Peyer's patch (tissue), 4 donors: ENCODE data around the gene PVALEF. TPM values are rescaled to one million over a fixed set of nuclear protein-coding genes. Genes with fewer than 3 reads are reported as not detected.

Experiments
- DNase-seq, 3 donors: peaks; one replicate each; pipeline ENCODE4 v3.0.0-alpha.2; 2017 to 2019
- H3K27ac ChIP-seq, 4 donors: fragments of 200-600 bp; sonication (generic); one replicate each; pipeline ENCODE4 v1.5.1; 2016 to 2019
- H3K27me3 ChIP-seq, 2 donors: fragments of 200-600 bp; sonication (generic); one replicate each; pipeline ENCODE4 v1.5.1; 2019
- H3K36me3 ChIP-seq, 3 donors: fragments of 200-600 bp; sonication (generic); one replicate each; pipeline ENCODE4 v1.5.1; 2016 to 2019
- H3K4me1 ChIP-seq, 4 donors: fragments of 200-600 bp; sonication (generic); one replicate each; pipeline ENCODE4 v1.5.1; 2016 to 2019
- H3K4me3 ChIP-seq, 4 donors: fragments of 200-600 bp; sonication (generic); 1 replicate in 3 of 4; 2 replicates in 1 of 4; pipeline ENCODE4 v1.5.1; 2016 to 2019; ENCODE audit warnings: mild to moderate bottlenecking in 1 of 4
- H3K9me3 ChIP-seq, 4 donors: fragments of 200-600 bp; sonication (generic); one replicate each; pipeline ENCODE4 v1.5.1; 2016 to 2019; ENCODE audit warnings: mild to moderate bottlenecking in 1 of 4
- POLR2A ChIP-seq, 2 donors: fragments of 450-650 bp; IDR thresholded peaks; one replicate each; pipeline ENCODE4 v1.5.1; 2017; ENCODE audit warnings: antibody characterized with exemption in 2 of 2, mild to moderate bottlenecking in 2 of 2, moderate library complexity in 2 of 2
- total RNA-seq, 4 donors: library from RNA; depleted of rRNA; stranded (reverse); fragments of >200 nt; gene quantifications; one replicate each; pipeline ENCODE4 v1.1.0, GENCODE V29; 2016
- TF ChIP-seq, protein P1 (sequence below), 6 experiments: fragments of 450-650 bp in 4 of 6; fragments of 200-600 bp in 2 of 6; sonication (generic) in 1 of 6; IDR thresholded peaks; one replicate each; pipeline ENCODE4 v1.5.1; 2017 to 2019; ENCODE audit warnings: antibody characterized with exemption in 6 of 6, mild to moderate bottlenecking in 3 of 6, moderate library complexity in 1 of 6

PVALEF gene
- total RNA-seq, 4 donors from 2014 or later, result not detected

DNA sequence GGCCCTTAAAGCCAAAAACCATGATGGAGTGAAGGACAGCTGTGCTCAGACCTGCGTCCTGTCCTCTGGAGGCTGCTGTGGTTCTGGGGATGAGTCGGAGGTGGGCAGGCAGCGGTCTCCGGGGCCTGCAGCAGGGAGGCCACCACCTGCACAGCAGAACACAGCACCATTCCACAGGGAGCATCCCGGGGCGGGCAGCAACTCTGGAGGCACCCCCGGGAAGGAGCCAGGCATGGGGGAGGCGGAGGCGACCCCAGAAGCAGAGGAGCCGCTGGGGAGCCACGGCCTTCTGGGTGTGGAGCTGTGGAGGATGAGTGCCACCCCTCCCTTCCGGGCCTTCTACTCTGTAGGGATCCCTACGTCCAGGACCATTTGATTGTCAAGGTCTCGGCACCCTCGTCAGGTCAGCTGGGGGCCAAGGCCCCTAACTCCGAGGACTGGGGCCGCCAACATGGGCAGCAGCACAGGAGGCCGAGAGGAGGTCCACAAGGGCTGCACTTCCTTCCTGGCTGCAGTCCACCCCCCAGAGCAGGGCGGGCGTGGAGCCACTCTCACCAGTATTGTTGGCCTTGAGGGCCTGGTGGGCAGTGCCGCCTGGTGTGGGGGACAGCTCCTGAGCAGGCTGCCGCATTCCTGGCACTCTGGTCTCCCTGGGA is 33.6 kb downstream of the PVALEF start:
- DNase-seq, result no peak
- TF ChIP-seq POLR2A (IDR thresholded peaks at IDR 0.05), result no peak
- TF ChIP-seq, protein P1, sequence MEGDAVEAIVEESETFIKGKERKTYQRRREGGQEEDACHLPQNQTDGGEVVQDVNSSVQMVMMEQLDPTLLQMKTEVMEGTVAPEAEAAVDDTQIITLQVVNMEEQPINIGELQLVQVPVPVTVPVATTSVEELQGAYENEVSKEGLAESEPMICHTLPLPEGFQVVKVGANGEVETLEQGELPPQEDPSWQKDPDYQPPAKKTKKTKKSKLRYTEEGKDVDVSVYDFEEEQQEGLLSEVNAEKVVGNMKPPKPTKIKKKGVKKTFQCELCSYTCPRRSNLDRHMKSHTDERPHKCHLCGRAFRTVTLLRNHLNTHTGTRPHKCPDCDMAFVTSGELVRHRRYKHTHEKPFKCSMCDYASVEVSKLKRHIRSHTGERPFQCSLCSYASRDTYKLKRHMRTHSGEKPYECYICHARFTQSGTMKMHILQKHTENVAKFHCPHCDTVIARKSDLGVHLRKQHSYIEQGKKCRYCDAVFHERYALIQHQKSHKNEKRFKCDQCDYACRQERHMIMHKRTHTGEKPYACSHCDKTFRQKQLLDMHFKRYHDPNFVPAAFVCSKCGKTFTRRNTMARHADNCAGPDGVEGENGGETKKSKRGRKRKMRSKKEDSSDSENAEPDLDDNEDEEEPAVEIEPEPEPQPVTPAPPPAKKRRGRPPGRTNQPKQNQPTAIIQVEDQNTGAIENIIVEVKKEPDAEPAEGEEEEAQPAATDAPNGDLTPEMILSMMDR (IDR thresholded peaks at IDR 0.05), result no peak
- Histone ChIP-seq H3K9me3 (no peaks in the 10 kb centered on the region), H3K36me3 (no peaks in the 10 kb centered on the region), H3K4me3 (no peak overlapping the region), H3K4me1 (no peaks in the 10 kb centered on the region), H3K27me3 (no peaks in the 10 kb centered on the region), H3K27ac (no peak overlapping the region)

DNA sequence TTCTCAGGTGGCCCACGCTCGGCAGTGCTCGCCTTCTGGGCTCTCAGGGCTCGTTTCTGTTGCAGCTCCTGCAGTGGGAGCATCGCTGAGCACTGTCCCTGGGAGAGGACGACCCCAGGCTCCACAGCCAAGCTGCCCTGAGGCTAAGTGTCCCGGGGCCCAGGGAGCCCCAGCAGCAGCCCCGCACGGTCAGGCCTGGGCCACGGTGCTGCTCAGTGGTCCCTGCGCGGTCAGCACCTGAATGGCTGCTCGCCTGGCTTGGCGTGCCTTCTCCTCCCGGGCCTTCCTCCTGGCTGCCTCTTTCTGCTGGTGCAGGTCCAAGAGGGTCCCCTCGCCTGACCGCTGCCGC is 34.1 kb downstream of the PVALEF start:
- Histone ChIP-seq H3K36me3 (no peaks in the 10 kb centered on the region), H3K4me3 (no peak overlapping the region), H3K4me1 (no peaks in the 10 kb centered on the region), H3K27me3 (no peaks in the 10 kb centered on the region), H3K27ac (no peak overlapping the region), H3K9me3 (no peaks in the 10 kb centered on the region)
- no peak for DNase-seq
- TF ChIP-seq POLR2A (IDR thresholded peaks at IDR 0.05), result no peak

DNA sequence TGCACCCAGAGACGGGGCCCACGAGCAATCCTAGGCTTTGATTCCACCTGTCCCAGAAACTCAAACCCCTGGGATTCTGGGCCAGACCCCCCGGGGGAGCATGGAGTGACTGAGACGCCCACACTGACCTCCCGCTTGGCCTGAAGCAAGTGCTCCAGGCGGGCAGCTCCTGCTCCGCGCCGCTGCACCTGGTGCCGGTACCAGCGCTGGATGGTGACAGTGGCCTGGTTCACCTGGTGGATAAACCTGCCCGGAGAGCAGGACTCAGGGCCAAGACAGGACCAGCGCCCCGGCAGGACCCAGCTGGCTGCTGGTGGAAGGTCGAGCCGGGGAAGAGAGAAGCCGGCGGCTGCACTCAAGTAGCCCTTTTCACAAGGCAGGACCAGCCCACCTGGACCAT is 34.9 kb downstream of the PVALEF start:
- no peak for DNase-seq
- Histone ChIP-seq H3K27me3 (no peaks in the 10 kb centered on the region), H3K4me3 (no peak overlapping the region), H3K36me3 (no peaks in the 10 kb centered on the region), H3K9me3 (no peaks in the 10 kb centered on the region), H3K27ac (no peak overlapping the region), H3K4me1 (no peaks in the 10 kb centered on the region)
- no peak for TF ChIP-seq POLR2A (IDR thresholded peaks at IDR 0.05)
- TF ChIP-seq, protein P1 (IDR thresholded peaks at IDR 0.05), result no peak

DNA sequence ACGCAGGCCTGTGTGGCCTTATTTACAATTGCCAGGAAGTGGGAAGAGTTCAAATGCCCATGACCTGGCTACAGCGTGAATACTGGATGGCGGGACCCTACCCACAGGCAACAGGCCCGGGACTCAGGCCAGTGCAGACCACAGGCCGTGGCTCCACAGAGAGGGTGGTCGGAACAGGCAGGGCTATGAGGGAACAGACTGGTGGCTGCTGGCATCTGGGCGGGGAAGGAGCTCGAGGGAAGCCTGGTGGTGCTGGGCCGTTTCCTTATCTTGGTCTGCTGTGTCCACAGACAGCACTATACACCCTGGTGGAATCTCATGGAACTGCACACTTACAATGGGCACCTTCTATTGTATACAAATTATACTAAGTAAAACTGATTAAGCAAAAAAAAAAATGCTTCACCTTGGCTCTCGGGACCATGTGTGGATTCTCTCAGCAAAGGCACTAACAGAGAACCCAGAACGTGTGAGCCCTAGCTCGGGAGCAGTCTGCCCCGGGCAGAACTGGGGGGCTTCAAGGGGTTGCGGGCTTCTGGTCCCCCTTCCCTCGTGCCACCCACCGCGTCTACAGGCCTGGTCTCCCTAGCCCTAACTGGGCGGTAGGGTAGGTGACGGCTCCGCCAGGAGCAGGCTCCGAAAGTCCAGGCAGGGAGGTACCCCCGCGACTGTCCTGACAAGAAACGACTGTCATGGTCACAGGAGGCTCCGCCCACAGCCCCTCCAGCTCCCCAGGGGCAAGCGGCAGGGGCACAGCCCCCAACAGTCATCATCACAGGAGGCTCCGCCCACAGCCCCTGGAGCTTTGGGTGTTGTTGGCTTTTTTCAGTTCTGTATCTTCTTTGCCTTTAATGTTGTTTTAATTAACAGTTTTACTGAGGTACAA is 35.6 kb downstream of the PVALEF start:
- Histone ChIP-seq H3K27ac (no peak overlapping the region), H3K36me3 (no peaks in the 10 kb centered on the region), H3K9me3 (no peaks in the 10 kb centered on the region), H3K4me3 (no peak overlapping the region), H3K4me1 (no peaks in the 10 kb centered on the region), H3K27me3 (no peaks in the 10 kb centered on the region)
- TF ChIP-seq, protein P1 (IDR thresholded peaks at IDR 0.05), result peak in 5 of 6 experiments; percentile 8 to 80 (median 69)
- TF ChIP-seq POLR2A (IDR thresholded peaks at IDR 0.05), result no peak
- peak in 1 of 3 donors; percentile 71 for DNase-seq

DNA sequence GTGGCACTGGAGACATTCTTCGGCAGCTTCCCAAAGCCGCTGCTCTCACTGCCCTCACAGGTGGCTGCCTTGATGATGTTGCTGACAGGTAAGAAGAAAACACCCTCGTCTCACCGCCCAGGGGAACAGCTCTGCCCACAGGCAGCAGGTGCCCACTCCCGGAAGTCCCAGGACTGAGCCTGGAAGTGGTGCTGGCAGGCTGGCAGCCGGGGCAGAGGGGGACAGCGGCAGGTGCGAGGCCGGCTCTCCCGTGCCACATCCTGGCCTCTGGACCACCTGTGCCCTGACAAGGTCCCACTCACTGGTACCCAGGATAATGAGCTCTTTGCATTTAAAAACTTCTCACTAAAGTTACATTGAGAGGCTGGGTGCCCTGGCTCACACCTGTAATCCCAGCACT is 37.0 kb downstream of the PVALEF start:
- H3K27me3 ChIP-seq, result no peaks in the 10 kb centered on the region
- no peaks in the 10 kb centered on the region for H3K9me3 ChIP-seq
- no peaks in the 10 kb centered on the region for H3K4me1 ChIP-seq
- no peaks in the 10 kb centered on the region for H3K36me3 ChIP-seq
- no peak for DNase-seq
- no peak overlapping the region for H3K4me3 ChIP-seq
- H3K27ac ChIP-seq, result no peak overlapping the region
- TF ChIP-seq, protein P1 (IDR thresholded peaks at IDR 0.05), result no peak
- TF ChIP-seq POLR2A (IDR thresholded peaks at IDR 0.05), result no peak

DNA sequence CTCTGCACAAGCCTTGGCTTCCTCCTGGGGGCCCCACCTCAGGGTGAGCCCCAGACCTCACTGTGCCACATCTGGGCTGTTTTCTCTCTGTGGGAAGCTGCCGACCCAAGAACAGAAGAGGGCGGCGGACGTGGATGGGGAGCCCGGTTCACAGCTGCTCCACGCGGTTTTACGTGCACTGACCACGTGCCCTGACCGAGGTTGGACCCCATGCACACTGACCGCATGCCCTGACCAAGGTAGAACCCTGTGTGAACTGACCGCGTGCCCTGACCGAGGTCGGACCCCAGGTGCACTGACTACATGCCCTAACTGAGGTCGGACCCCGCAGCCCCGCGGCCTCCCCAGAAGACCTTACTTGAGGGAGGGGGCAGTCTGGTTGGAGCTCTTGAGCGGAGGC is 37.8 kb downstream of the PVALEF start:
- no peak for TF ChIP-seq POLR2A (IDR thresholded peaks at IDR 0.05)
- TF ChIP-seq, protein P1 (IDR thresholded peaks at IDR 0.05), result no peak
- H3K36me3 ChIP-seq, result no peaks in the 10 kb centered on the region

More for the DNA sequence above, 37.8 kb downstream of the PVALEF start:
- no peaks in the 10 kb centered on the region for H3K9me3 ChIP-seq
- H3K4me3 ChIP-seq, result no peak overlapping the region
- no peak for DNase-seq
- H3K4me1 ChIP-seq, result no peaks in the 10 kb centered on the region
- no peaks in the 10 kb centered on the region for H3K27me3 ChIP-seq
- no peak overlapping the region for H3K27ac ChIP-seq
